Peyer's patch (tissue), 4 donors: Measurements from ENCODE around the gene KHK. TPM values are rescaled to one million over a fixed set of nuclear protein-coding genes. Genes with fewer than 3 reads are reported as not detected.
A peak's percentile ranks its signal among the peaks of the same experiment; 100 is the strongest.
"Not testable (repeated sequence)": the region's sequence is repeated elsewhere in the genome, so short reads cannot be mapped to it uniquely, and the experiment has no call there.

Experiments used
- DNase-seq, 3 donors: peaks; one replicate each; pipeline ENCODE4 v3.0.0-alpha.2; 2017 to 2019
- H3K27ac ChIP-seq, 4 donors: fragments of 200-600 bp; sonication (generic); one replicate each; pipeline ENCODE4 v1.5.1; 2016 to 2019
- H3K27me3 ChIP-seq, 2 donors: fragments of 200-600 bp; sonication (generic); one replicate each; pipeline ENCODE4 v1.5.1; 2019
- H3K36me3 ChIP-seq, 3 donors: fragments of 200-600 bp; sonication (generic); one replicate each; pipeline ENCODE4 v1.5.1; 2016 to 2019
- H3K4me1 ChIP-seq, 4 donors: fragments of 200-600 bp; sonication (generic); one replicate each; pipeline ENCODE4 v1.5.1; 2016 to 2019
- H3K4me3 ChIP-seq, 4 donors: fragments of 200-600 bp; sonication (generic); 1 replicate in 3 of 4; 2 replicates in 1 of 4; pipeline ENCODE4 v1.5.1; 2016 to 2019; ENCODE audit warnings: mild to moderate bottlenecking in 1 of 4
- H3K9me3 ChIP-seq, 4 donors: fragments of 200-600 bp; sonication (generic); one replicate each; pipeline ENCODE4 v1.5.1; 2016 to 2019; ENCODE audit warnings: mild to moderate bottlenecking in 1 of 4
- POLR2A ChIP-seq, 2 donors: fragments of 450-650 bp; IDR thresholded peaks; one replicate each; pipeline ENCODE4 v1.5.1; 2017; ENCODE audit warnings: antibody characterized with exemption in 2 of 2, mild to moderate bottlenecking in 2 of 2, moderate library complexity in 2 of 2
- total RNA-seq, 4 donors: library from RNA; depleted of rRNA; stranded (reverse); fragments of >200 nt; gene quantifications; one replicate each; pipeline ENCODE4 v1.1.0, GENCODE V29; 2016
- TF ChIP-seq, protein P1 (sequence below), 6 experiments: fragments of 450-650 bp in 4 of 6; fragments of 200-600 bp in 2 of 6; sonication (generic) in 1 of 6; IDR thresholded peaks; one replicate each; pipeline ENCODE4 v1.5.1; 2017 to 2019; ENCODE audit warnings: antibody characterized with exemption in 6 of 6, mild to moderate bottlenecking in 3 of 6, moderate library complexity in 1 of 6

KHK gene
- total RNA-seq, 4 donors from 2014 or later = 40.4 to 576 (median 435) TPM

DNA sequence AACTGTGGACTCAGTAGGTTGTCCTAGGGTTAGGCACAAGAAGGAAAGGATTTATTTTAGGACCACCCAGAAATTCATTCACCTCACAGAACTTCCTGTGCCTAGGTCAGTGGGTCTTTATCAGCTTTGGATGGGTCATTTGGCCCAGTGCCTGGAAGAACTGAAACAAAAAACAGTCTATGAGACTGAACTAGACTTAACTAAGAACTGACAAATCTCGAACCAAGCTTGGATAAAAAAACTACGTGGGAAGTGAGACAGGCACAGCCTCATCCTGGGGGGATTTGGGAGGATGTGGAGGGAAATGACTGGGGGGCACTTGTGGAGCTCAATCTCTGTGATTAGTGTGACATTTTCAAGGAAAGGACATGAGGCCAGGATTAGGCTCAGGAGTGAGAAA lies 12.8 kb upstream of the KHK start:
- DNase-seq = no peak
- Histone ChIP-seq H3K4me1 (peaks cover 0 to 54% (median 16%) of the 10 kb centered on the region in 4 donors), H3K9me3 (no peaks in the 10 kb centered on the region), H3K4me3 (no peak overlapping the region), H3K36me3 (peaks cover 0 to 9% (median 0%) of the 10 kb centered on the region in 3 donors), H3K27ac (peak overlapping the region in 3 of 4 donors; percentile 24 to 88 (median 43)), H3K27me3 (no peaks in the 10 kb centered on the region)
- TF ChIP-seq, protein P1, sequence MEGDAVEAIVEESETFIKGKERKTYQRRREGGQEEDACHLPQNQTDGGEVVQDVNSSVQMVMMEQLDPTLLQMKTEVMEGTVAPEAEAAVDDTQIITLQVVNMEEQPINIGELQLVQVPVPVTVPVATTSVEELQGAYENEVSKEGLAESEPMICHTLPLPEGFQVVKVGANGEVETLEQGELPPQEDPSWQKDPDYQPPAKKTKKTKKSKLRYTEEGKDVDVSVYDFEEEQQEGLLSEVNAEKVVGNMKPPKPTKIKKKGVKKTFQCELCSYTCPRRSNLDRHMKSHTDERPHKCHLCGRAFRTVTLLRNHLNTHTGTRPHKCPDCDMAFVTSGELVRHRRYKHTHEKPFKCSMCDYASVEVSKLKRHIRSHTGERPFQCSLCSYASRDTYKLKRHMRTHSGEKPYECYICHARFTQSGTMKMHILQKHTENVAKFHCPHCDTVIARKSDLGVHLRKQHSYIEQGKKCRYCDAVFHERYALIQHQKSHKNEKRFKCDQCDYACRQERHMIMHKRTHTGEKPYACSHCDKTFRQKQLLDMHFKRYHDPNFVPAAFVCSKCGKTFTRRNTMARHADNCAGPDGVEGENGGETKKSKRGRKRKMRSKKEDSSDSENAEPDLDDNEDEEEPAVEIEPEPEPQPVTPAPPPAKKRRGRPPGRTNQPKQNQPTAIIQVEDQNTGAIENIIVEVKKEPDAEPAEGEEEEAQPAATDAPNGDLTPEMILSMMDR (IDR thresholded peaks at IDR 0.05) = no peak
- no peak for TF ChIP-seq POLR2A (IDR thresholded peaks at IDR 0.05)

DNA sequence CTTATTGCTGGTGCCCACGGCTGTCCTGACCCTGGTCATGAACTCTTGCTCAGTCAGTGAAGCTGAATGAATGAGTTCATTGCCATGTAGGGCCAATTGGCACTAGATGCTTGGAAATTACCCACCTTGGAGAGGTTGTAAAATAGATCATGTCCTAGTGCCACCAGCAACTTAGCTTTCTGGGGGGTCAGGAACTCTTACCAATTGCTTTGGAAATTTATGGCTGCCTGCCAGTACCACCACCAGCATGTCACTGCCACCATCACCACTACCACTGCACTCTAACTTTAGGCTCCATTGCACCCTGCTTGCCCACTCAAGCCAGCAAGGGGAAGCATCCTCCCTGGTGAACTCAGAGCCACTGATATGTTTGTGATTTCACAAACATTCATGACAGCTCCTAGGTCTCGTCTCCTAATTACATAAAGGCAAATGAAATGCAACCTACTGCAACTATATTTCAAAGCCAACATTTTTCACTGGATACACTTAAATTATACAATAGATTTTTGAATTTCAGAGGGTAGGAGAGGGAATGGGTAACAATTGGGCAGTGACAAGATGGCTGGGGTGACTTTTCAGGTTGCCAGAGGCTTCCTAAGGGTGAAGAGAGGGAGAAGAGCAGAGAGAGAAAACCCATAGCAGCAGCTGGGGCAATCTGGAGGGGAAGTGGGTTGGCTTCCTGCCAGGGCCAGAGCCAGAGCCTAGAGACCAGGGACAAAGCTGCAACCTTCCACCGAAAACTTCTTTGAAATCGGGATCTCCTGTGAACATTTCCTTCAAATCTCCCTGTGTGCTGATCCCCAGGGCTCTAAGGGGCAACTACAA lies 11.6 kb upstream of the KHK start:
- Histone ChIP-seq H3K4me3 (no peak overlapping the region), H3K4me1 (peaks cover 0 to 43% (median 16%) of the 10 kb centered on the region in 4 donors), H3K36me3 (no peaks in the 10 kb centered on the region), H3K9me3 (no peaks in the 10 kb centered on the region), H3K27me3 (no peaks in the 10 kb centered on the region), H3K27ac (peak overlapping the region; percentile 24 to 88 (median 53))
- TF ChIP-seq, protein P1 (IDR thresholded peaks at IDR 0.05) = no peak
- TF ChIP-seq POLR2A (IDR thresholded peaks at IDR 0.05) = no peak
- DNase-seq = peak in 2 of 3 donors; percentile 77 to 88

DNA sequence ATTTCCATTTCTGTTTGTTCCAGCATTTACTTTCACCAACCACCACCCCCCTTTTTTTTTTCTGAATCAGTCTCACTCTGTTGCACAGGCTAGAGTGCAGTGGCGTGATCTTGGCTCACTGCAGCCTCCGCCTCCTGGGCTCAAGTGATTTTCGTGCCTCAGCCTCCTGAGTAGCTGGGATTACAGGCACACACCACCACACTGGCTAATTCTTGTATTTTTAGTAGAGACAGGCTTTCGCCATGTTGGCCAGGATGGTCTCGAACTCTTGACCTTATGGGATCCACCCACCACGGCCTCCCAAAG lies 11.1 kb upstream of the KHK start:
- H3K27me3 ChIP-seq, DNase-seq, H3K36me3 ChIP-seq, H3K9me3 ChIP-seq, H3K4me3 ChIP-seq: not testable (repeated sequence)
- peak overlapping the region in 3 of 4 donors; percentile 48 to 88 (median 58) for H3K27ac ChIP-seq
- H3K4me1 ChIP-seq = peaks cover 0 to 42% (median 11%) of the 10 kb centered on the region in 4 donors

DNA sequence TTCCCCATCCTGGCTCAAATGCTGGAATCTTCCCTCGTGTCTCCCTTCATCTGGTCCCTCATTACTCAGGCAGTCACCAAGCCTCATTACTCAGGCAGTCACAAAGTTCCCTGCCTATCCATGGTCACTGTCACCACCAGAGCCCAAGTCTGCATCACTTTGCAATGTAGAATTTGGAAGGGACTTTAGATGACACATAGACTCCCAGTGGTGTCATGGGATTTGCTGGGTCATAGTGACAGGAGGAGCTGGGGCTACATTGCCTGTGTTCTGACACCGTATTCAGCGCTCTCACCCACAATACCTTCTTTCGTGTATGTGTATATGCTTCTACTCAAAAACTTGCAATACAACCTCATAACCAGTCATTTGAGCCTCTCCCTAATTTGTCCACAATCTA lies 10.2 kb upstream of the KHK start:
- Histone ChIP-seq H3K27ac (peak overlapping the region in 3 of 4 donors; percentile 10 to 90 (median 58)), H3K4me3 (no peak overlapping the region), H3K27me3 (no peaks in the 10 kb centered on the region), H3K9me3 (no peaks in the 10 kb centered on the region), H3K4me1 (peaks cover 0 to 47% (median 9%) of the 10 kb centered on the region in 4 donors), H3K36me3 (no peaks in the 10 kb centered on the region)
- no peak for TF ChIP-seq POLR2A (IDR thresholded peaks at IDR 0.05)
- TF ChIP-seq, protein P1 (IDR thresholded peaks at IDR 0.05) = no peak
- DNase-seq = no peak

DNA sequence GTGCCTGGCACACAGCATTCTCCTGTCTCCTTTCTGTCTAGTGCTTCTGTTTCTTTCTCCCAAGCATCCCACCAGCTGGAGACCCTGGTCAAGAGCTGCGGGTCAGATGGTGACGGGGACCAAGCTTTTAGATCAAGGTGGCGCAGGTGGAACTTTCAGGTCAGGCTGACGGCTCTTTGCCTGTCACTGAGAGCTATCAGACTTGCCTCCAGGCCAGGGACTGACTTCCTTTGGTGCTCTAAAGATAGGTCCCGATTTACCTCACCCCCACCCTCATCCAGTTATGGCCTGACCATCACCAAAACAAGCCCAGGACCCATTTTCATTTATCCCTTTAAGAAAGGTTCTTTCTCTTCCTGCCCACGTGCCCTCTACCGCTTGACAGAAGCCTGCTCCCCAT lies 9.3 kb upstream of the KHK start:
- Histone ChIP-seq H3K27ac (peak overlapping the region in 3 of 4 donors; percentile 10 to 90 (median 31)), H3K4me1 (peaks cover 3 to 54% (median 13%) of the 10 kb centered on the region in 4 donors)
- DNase-seq = no peak

More for the DNA sequence above, 9.3 kb upstream of the KHK start:
- no peaks in the 10 kb centered on the region for H3K36me3 ChIP-seq
- H3K9me3 ChIP-seq = no peaks in the 10 kb centered on the region
- TF ChIP-seq POLR2A (IDR thresholded peaks at IDR 0.05) = no peak
- TF ChIP-seq, protein P1 (IDR thresholded peaks at IDR 0.05) = no peak
- no peak overlapping the region for H3K4me3 ChIP-seq
- H3K27me3 ChIP-seq = no peaks in the 10 kb centered on the region
